Measurements from ENCODE around the gene BRD3OS. TPM values are rescaled to one million over a fixed set of nuclear protein-coding genes. Genes with fewer than 3 reads are reported as not detected.
A peak's percentile ranks its signal among the peaks of the same experiment; 100 is the strongest.

Gene BRD3OS
- total RNA-seq, 1 donor from 2014 or later, result 23.6 TPM

GRCh38 chr9:134048582-134048968 is 23.3 kb downstream of the BRD3OS start:
- FAIRE-seq (no peak), DNase-seq (ENCODE audit: low spot score in 2 of 2) (no peak)

- FAIRE-seq (no peak), DNase-seq (ENCODE audit: low spot score in 2 of 2) (peak in 1 of 2 donors; percentile 72)
These were observed 24.0 kb downstream of the BRD3OS start for GRCh38 chr9:134049236-134049635.

GRCh38 chr9:134049772-134050588 is 24.7 kb downstream of the BRD3OS start:
- FAIRE-seq, result no peak
- no peak for DNase-seq (ENCODE audit: low spot score in 2 of 2)

GRCh38 chr9:134050726-134051125 is 25.4 kb downstream of the BRD3OS start:
- DNase-seq (ENCODE audit: low spot score in 2 of 2) (no peak), FAIRE-seq (no peak)

GRCh38 chr9:134051319-134051718 is 26.0 kb downstream of the BRD3OS start:
- FAIRE-seq (no peak), DNase-seq (ENCODE audit: low spot score in 2 of 2) (no peak)

GRCh38 chr9:134052491-134052890 is 27.2 kb downstream of the BRD3OS start:
- FAIRE-seq (no peak), DNase-seq (ENCODE audit: low spot score in 2 of 2) (no peak)

- no peak for FAIRE-seq
These were observed 27.7 kb downstream of the BRD3OS start for GRCh38 chr9:134052941-134053340.

GRCh38 chr9:134053401-134053871 is 28.2 kb downstream of the BRD3OS start:
- FAIRE-seq (no peak), DNase-seq (ENCODE audit: low spot score in 2 of 2) (no peak)

More at GRCh38 chr9:134052941-134053340, 27.7 kb downstream of the BRD3OS start:
- no peak for DNase-seq (ENCODE audit: low spot score in 2 of 2)

GRCh38 chr9:134053941-134054761 is 28.9 kb downstream of the BRD3OS start:
- FAIRE-seq, result no peak
- no peak for DNase-seq (ENCODE audit: low spot score in 2 of 2)

GRCh38 chr9:134054891-134055811 is 29.9 kb downstream of the BRD3OS start:
- no peak for DNase-seq (ENCODE audit: low spot score in 2 of 2)
- no peak for FAIRE-seq

GRCh38 chr9:134055981-134056461 is 30.7 kb downstream of the BRD3OS start:
- FAIRE-seq, result no peak
- peak; percentile 70 to 78 for DNase-seq (ENCODE audit: low spot score in 2 of 2)

GRCh38 chr9:134056483-134057306 is 31.4 kb downstream of the BRD3OS start:
- DNase-seq (ENCODE audit: low spot score in 2 of 2) (no peak), FAIRE-seq (no peak)

- FAIRE-seq (no peak), DNase-seq (ENCODE audit: low spot score in 2 of 2) (no peak)
These were observed 32.0 kb downstream of the BRD3OS start for GRCh38 chr9:134057307-134057657.

GRCh38 chr9:134057751-134058701 is 32.7 kb downstream of the BRD3OS start:
- no peak for FAIRE-seq
- DNase-seq (ENCODE audit: low spot score in 2 of 2), result no peak

GRCh38 chr9:134058716-134059115 is 33.4 kb downstream of the BRD3OS start:
- no peak for FAIRE-seq
- DNase-seq (ENCODE audit: low spot score in 2 of 2), result no peak

GRCh38 chr9:134059188-134059641 is 33.9 kb downstream of the BRD3OS start:
- no peak for DNase-seq (ENCODE audit: low spot score in 2 of 2)
- no peak for FAIRE-seq

GRCh38 chr9:134059661-134060395 is 34.5 kb downstream of the BRD3OS start:
- DNase-seq (ENCODE audit: low spot score in 2 of 2) (no peak), FAIRE-seq (no peak)

All from frontal cortex (tissue), 4 donors.